ENCODE measurements around the gene TPRG1. TPM values are rescaled to one million over a fixed set of nuclear protein-coding genes. Genes with fewer than 3 reads are reported as not detected.

Gene TPRG1
- total and polyA plus RNA-seq, 2 donors (not counting 3 experiments of a cell fraction or from before 2014, with no cell fraction given) = 0.30 TPM; not detected in 1

DNA sequence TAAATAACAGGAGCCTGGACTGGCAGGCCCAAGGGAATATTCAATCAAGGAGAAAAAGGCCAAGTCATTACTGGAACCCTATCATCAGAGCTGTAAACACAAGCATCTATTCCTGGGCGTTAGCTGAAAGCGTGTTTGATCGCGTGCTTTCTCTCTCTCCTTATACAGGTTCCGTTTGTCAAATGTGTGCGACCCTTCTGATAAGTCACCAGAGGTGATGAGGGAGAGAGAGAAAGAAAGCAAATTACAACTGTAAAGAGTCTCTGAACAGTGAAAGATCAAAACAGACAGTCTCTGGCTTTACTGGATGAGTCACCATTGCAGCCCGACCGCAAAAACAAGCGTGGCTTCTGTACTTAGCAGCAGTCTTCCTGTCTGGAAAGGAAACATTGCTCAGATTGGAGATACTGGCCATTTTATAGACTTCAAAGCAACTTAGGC lies 39.5 kb upstream of the TPRG1 start:
- Histone ChIP-seq H3K79me2 (ENCODE audit: control insufficient read depth, insufficient read depth, low read length) (no peaks in the 10 kb centered on the region), H3K9me3 (replicated peaks; ENCODE audit: control insufficient read depth, insufficient read depth, low read length) (no peaks in the 10 kb centered on the region), H2AFZ (ENCODE audit: low read depth, low read length) (peak overlapping the region; percentile 97), H4K20me1 (replicated peaks; ENCODE audit: control insufficient read depth, extremely low read depth, insufficient read depth, low read length) (no peaks in the 10 kb centered on the region), H3K4me1 (ENCODE audit: control insufficient read depth, extremely low read depth, insufficient read depth, low read length) (peaks cover 12% of the 10 kb centered on the region), H3K9ac (replicated peaks; ENCODE audit: extremely low read depth, insufficient read depth, low read length) (peak overlapping the region; percentile 30), H3K4me3 (replicated peaks in 1 of 3; ENCODE audit: insufficient read depth in 1 of 3, low read depth in 1 of 3, low read length in 3 of 3) (no peak overlapping the region), H3K4me2 (ENCODE audit: insufficient read depth, low read length) (peak overlapping the region; percentile 23), H3K9me1 (replicated peaks; ENCODE audit: control insufficient read depth, extremely low read depth, insufficient read depth, low read length) (no peaks in the 10 kb centered on the region), H3K27ac (ENCODE audit: insufficient read depth, low read depth, low read length) (peak overlapping the region; percentile 65), H3K27me3 (ENCODE audit: control insufficient read depth in 2 of 2, insufficient read depth in 2 of 2, low read length in 2 of 2) (peaks cover 3 to 4% of the 10 kb centered on the region in 2 experiments), H3K36me3 (ENCODE audit: control insufficient read depth in 2 of 2, extremely low read depth in 1 of 2, insufficient read depth in 2 of 2, low read length in 2 of 2) (no peaks in the 10 kb centered on the region)
- intact Hi-C loops (cut with micrococcal nuclease) = no loop called here
- ChIA-PET POLR2A (no interaction called here), CTCF (interaction anchor here (0.8 to 1.5 kb wide), 3 partner anchors 1394 to 1452 kb away, joined by 3 to 4 read pairs (median 3); no protein-coding TSS in a partner anchor)
- peak; percentile 93 for FAIRE-seq
- BruUV-seq (replicated peaks) = no TSS peak
- peak; percentile 97 for TF ChIP-seq FOS (IDR thresholded peaks at IDR 0.05; ENCODE audit: borderline replicate concordance, insufficient read depth, low read length)
- TF ChIP-seq, protein P1, sequence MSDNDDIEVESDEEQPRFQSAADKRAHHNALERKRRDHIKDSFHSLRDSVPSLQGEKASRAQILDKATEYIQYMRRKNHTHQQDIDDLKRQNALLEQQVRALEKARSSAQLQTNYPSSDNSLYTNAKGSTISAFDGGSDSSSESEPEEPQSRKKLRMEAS (IDR thresholded peaks at IDR 0.05; ENCODE audit: insufficient read depth, insufficient read length) = peak; percentile 16
- peak; percentile 80 for TF ChIP-seq GATA2 (IDR thresholded peaks at IDR 0.05; ENCODE audit: insufficient read depth, insufficient read length, low read depth, low read length)
- TF ChIP-seq, protein P2, sequence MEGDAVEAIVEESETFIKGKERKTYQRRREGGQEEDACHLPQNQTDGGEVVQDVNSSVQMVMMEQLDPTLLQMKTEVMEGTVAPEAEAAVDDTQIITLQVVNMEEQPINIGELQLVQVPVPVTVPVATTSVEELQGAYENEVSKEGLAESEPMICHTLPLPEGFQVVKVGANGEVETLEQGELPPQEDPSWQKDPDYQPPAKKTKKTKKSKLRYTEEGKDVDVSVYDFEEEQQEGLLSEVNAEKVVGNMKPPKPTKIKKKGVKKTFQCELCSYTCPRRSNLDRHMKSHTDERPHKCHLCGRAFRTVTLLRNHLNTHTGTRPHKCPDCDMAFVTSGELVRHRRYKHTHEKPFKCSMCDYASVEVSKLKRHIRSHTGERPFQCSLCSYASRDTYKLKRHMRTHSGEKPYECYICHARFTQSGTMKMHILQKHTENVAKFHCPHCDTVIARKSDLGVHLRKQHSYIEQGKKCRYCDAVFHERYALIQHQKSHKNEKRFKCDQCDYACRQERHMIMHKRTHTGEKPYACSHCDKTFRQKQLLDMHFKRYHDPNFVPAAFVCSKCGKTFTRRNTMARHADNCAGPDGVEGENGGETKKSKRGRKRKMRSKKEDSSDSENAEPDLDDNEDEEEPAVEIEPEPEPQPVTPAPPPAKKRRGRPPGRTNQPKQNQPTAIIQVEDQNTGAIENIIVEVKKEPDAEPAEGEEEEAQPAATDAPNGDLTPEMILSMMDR (IDR thresholded peaks at IDR 0.05; ENCODE audit: extremely low read depth in 1 of 2, insufficient read depth in 1 of 2, low read depth in 1 of 2, low read length in 2 of 2) = no peak
- TF ChIP-seq JUN (IDR thresholded peaks at IDR 0.05; ENCODE audit: borderline replicate concordance, insufficient read depth, insufficient read length, low read depth) = peak; percentile 89
- TF ChIP-seq POLR2AphosphoS5 (IDR thresholded peaks at IDR 0.05; ENCODE audit: insufficient read depth, low read depth, low read length) = peak; percentile 62
- peak; percentile 82 for DNase-seq (ENCODE audit: low read depth, low spot score)
- dilution Hi-C loops (cut with MboI; ENCODE audit: extremely low pct_ligation_motif_present, low sequenced_read_pairs) = no loop called here

Measured in endothelial cell of umbilical vein (primary cell).